Measurements from ENCODE around the gene JMJD6.
"Not testable (repeated sequence)": the region's sequence is repeated elsewhere in the genome, so short reads cannot be mapped to it uniquely, and the experiment has no call there.

The JMJD6 gene

DNA sequence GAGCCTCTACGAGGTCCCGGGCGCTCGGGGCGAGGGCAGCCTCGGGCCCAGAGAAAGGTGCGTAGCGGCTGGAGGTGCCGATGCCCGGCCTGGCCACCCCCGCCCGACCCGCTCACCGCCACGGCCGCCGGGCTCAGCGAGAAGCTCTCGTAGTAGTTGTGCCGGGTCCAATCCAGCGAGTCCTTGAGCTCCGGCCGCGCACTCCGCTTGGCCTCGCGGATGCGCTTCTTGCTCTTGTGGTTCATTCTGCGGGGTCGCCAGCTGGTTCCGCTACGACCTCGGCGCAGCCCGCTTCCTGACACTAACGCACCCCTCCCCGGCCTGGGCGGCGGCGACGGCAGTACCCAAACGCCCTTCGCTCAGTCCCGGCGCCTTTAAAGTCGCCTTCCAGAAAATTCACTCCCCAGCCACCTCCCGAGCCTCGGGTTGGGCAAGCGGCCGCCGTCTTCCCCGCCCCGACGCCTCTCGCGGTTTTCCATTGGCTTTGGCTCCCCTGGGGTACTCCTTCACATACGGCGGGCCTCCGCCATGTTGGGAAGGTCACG, at the start of gene JMJD6:
JMJD6 (minus strand) TSS at position 376 of the 545 bp plus-strand sequence; CDS start at position 245, 131 bp downstream.
- peak; percentile 92 for DNase-seq (ENCODE audit: low read depth)

DNA sequence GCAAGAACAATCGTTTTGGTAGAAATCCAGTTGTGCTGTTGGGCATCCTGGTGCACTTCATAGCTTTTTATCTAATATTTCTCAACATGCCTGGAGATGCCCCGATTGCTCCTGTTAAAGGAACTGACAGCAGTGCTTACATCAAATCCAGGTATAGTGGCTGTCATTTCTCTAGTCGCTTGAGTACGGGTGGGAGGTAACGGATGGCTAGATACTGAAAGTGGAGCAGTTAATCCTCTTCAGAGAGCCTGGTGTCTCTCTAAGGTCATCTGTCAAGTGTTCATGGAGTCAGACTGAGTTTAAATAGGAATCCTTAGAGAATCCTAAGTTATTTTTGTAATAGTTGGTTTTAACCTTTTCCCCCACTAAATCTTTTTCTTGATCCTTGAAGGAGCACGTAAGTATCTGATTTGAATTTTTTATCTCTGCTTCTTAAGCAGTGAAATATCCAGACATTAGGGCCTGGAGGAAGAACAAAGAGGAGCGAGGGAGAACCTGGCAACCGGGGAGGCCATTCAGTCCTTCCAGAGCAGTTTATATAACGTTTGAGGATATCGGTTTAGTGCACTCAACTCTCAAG, 48.7 kb upstream of the JMJD6 start:
- no peak for DNase-seq (ENCODE audit: low read depth)

DNA sequence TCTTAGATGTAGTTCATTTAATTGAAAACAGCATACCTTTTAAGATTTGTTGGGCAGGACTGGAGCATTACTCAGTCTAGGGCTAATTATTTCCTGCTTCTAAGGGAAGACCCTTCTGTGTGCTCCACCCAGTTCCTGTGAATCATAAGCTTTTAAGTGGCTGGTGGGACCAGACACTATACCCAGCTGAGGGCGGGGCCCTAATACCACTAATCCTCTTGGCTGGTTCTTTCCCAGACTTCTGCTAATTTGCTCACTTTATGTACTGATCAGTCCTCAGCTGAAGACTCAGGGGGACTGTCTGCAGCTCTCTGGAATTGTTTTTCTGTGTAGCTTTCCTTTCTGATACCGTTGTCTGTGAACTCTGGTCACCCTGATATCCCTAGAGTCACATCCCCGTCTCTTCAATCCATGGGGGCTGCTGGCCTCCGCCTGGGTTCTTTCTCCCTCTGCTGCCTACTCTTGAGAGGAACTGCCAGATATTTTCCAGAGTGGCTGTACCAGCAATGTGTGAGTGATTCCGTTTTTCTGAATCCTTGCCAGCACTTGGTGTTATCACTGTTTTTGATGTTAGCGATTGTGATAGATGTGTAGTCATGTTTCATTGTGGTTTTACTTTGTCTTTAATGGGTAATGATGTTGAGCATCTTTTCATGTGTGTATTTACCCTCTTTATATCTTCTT, 46.6 kb upstream of the JMJD6 start:
- peak; percentile 27 for DNase-seq (ENCODE audit: low read depth)

DNA sequence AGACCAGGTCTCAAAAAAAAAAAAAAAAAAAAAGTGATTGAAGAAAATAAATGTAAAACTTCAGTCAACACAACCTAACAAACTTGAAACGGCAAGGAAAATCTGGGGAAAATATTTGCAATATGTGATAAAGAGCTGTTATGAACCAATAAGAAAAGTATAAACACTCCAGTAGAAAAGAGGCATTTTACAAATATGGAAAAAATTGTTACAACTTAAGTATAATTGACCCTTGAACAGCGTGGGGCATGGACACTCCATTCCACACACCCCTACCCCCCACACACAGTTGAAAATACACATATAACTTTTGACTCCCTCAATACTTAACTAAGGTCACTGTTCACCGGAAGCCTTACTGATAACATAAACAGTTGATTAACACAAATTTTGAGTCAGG, 32.2 kb upstream of the JMJD6 start:
- no peak for DNase-seq (ENCODE audit: low read depth)

DNA sequence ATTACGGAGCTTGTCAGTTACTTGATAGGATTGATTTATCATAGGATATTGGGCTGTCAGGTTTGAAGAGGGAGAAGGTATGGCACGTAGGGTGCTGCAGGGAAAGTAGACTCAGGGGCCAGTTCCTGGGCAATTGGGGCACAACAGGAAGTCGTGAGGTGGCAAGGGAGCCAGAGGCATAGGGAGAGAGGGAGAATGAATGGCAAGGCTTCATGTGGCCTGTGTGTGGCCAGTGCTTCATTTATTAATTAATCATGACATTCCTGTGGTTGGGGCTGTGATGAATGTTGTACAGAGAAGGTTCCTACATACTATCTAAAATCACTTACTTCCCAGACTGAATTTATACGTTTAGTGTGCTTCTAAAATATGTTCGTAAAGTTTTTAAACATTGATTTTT, 30.9 kb upstream of the JMJD6 start:
- no peak for DNase-seq (ENCODE audit: low read depth)

DNA sequence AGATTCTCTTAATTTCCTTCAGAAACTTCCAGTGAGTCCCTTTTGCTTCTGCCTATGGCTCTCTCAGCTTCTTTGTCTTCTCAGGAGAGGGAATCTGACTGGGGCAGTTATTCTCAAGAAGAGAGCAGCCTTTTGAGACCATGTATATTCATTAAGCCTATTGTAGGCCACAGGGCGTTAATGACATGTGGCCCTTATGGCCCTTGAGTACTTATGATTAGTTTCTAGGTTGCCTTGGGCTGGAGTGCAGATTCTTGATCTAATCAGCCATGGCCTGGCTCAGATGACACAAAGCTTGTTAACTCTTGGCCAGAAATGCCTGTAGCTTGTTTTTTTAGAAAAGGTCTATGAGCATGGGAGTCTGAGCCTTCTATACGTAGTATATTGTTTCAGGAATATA, 28.9 kb upstream of the JMJD6 start:
- no peak for DNase-seq (ENCODE audit: low read depth)

DNA sequence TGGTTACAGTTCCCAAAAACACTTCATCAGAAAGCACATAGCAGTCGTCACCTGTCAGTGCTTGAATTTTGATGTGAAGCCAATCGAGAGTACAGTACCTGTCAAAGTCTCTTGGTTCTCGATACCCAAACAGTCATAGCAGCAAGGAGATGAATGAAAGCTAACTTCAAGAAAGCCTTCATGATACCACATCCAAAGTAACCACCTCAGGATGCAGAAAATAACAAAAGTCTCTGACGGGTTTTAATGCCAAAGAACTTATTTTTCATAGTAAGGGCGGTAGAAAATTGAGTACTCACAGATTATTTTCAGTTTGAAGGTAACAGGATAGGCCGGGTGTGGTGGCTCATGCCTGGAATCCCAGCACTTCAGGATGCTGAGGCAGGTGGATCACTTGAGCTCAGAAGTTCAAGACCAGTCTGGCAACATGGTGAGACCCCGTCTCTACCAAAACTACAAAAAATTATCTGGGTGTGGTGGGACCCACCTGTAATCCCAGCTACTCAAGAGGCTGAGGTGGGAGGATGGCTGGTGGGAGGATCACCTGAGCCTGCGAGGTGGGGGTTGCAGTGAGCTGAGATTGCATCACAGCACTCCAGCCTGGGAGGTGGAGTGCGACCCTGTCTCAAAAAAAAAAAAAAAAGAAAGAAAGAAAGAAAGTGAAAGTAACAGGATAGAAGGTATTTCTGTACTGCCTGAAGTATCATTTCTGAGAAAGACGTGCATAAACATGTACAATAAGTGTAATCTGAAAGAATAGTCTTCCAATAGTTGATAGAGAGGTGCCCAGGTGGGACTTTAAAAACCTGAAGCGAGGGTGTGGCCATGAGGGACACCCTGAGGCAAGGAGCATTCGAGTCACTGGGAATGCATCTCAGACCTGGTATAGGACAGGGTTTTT, 26.9 kb upstream of the JMJD6 start:
- DNase-seq (ENCODE audit: low read depth), result no peak

DNA sequence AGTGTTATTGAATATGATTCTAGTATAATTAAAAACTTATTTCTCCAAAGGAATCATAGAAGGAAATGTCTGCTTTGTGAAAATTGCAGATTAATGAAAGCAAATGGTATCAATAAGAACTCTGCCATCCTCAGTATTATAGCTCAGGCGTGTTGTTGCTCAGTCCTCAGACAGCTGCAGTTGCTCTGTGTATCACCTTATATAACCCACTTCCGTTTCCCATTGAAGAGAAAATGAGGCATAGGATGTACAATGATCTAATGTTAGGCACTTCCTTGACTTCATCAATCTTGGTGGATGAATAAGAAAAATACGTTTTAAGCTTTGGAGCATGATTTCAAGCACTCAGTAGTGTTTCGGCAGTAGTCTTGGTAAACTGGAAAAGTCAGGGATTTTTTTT, 25.6 kb upstream of the JMJD6 start:
- DNase-seq (ENCODE audit: low read depth), result no peak

DNA sequence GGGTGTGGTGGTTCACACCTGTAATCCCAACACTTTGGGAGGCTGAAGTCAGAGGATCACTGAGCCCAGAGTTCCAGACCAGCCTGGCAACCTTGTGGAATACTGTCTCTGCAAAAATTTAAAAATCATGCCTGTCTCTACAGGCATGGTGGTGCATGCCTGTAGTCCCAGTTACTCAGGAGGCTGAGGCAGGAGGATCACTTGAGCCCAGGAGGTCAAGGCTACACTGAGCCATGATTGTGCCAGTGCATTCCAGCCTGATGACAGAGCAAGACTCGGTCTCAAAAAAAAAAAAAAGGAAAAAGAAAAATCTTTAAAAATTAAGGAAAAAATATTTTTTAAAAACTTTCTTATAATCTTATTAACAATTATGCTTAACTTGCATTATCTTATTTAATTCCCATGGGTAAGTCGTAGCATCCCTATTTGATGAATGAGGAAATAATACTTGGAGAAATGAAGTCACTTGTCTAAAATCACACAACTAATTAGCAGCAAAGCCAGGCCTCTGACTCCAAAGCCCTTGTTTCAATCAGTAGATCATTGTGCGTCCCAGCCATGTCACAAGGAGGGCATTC, 25.1 kb upstream of the JMJD6 start:
- DNase-seq (ENCODE audit: low read depth), result no peak

DNA sequence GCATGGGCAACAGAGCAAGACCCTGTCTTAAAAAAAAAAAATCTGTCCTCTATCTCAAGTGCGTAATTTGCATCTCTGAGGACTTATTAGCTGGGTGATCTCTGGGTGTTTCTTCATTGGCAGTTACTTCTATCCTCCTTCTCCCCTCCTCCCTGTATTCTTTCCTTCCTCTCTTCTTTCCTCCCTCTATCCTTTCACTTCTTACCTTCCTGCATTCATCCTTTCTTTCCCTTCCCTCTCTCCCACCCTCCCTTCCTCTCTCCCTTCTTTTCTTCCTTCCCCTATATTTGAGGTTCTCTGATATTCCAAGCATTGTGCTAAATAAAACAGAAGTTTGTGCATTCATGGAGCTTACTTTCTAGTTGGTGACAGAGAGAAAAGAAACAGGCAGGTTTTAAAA, 22.3 kb upstream of the JMJD6 start:
- no peak for DNase-seq (ENCODE audit: low read depth)

DNA sequence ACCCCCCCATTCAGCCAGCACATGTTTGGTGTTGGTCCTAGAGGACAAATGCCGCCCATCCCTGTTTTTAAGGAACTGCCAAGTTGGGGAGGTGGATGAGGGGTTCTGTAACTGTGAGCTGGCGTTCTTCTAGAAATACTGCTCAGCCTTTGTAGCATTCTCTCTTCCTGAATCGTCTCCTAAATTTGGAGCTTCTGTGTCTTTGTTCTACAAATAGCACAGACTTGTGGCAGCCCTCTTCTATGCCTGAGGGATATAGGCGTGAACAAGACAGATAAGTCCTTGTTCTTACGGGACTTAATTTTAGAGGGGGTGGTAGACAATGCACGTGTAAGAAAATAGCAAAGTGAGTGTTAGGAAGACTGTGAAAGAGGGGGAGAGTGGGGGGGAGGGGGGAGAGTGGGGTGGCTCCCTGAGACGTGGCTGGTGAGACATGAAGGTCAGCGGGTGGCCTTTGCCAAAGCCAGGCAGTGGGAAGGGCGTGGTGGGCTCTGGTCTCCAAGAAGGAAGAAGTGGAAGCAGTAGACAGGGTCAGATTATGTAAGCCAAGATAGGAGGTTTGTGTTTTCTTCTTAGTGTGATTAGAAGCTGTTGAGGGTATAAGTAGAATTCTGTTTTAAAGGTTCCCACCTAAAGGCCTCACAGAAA, 21.4 kb upstream of the JMJD6 start:
- no peak for DNase-seq (ENCODE audit: low read depth)

DNA sequence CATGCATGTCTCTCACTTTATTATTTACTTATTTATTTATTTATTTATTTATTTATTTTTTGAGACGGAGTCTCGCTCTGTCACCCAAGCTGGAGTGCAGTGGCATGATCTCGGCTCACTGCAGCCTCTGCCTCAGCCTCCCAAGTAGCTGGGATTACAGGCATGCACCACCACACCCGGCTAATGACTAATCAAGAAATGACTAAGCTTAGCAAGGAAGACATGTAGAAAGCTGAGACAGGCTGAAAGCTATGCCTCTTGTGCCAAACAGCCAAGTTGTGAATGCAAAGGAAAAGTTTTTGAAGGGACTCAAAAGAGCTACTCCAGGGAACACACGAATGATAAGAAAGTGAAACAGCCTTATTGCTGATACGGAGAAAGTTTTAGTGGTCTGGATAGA, 19.4 kb upstream of the JMJD6 start:
- not testable (repeated sequence) for DNase-seq (ENCODE audit: low read depth)

DNA sequence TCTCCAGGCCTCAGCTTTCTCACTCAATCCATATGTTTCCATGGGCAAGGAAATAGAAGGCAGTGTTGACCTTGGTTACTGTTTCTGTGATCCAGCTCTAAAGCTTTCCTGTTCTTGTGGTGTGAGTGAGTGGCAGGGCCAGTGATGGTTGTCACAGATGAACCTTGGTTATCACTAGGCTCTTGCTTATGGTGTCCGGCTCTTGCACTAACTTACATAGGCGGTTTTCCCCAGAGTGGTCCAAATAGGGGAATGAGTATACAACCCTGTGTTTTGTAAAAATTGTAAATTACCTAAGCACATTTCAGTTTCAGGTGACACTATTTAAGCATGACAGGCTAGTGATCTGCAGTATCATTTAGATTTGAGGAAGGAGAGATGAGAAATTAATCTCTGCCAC, 18.3 kb upstream of the JMJD6 start:
- no peak for DNase-seq (ENCODE audit: low read depth)

DNA sequence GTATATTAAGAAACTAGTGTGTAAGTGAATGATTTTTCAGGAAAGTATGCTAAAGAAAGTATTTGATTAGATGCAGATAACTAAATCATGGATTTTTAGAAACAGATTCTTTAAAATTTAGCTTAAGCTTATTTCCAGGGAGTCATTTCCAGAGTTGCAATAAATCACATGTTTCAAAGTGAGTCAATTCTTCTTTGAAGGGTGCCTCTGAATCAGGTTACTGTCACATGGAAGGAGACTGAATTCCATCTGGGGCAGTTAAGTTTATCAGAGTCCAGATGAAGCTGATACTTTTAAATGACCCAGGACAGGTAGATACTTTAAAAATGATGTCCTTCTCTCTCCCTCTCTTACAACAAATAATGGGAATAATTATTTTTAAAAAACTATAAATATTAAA, 16.6 kb upstream of the JMJD6 start:
- DNase-seq (ENCODE audit: low read depth), result no peak

DNA sequence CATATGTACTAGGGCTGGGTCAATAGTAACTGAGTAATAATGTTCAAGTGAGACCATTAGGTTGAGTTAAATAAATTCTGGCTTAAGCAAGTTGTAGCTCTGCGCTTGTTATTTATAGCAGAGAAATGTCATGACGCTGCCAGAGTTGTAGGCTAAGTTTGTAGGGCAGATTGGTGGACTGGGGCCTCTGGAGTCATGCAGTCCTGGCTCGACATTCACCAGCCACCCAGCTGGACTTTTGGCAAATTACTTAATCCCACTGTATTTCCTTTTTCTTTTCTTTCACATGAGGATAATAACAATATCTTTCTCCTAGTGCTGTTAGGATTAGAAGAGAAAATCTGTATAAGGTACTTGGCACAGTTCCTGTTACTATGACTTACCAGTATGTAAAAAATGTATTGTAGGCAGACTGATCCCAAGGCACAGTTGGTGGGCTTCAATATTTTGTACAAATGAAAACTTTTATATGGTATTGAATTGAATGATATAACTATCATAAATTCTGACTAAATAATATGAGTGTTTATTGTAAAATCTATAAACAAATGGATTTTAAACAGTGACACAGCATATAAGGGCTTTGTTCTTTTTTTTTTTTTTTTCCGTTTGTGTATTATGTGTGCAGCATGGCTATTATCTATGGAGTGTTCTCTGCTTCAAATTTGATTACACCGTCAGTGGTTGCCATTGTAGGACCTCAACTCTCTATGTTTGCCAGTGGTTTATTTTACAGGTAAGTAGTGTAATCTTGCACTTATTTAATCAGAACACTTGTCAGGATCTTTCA, 14.1 kb upstream of the JMJD6 start:
- DNase-seq (ENCODE audit: low read depth), result no peak

DNA sequence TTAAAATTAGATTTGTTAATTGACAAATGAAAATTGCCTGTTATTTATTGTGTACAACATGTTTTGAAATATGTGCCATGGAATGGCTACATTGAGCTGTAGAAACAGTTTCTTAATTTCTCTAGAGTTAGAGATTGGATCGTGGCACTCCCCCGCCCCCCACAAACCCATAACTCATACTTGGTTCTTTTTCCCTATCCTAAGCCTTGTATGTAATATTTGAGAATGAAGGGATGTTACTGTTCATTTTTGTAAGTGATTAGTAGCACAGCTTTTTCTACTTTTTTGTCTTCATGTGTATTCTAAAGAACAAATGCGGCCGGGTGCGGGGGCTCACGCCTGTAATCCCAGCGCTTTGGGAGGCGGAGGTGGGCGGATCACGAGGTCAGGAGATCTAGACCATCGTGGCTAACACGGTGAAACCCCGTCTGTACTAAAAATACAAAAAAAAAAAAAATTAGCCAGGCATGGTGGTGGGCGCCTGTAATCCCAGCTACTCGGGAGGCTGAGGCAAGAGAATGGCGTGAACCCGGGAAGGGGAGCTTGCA, 13.2 kb upstream of the JMJD6 start:
- DNase-seq (ENCODE audit: low read depth), result not testable (repeated sequence)

DNA sequence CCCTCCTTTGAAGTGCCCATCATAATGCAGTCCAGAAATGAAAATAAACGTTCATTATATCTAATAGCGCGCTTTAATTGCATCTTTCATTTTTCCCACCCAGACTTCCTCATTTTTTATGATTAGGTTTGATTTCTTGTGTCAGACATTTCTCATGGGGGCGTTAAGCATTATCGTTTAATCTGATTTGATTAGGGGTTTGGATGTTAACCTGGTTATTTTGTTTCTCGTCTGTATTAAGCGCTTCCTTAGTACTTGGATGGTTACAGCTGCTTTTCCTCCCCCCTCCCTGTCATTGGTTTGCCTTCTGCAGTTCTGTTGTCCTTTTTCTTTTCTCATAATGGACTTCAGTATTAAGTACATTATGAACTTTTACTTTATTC, 12.1 kb upstream of the JMJD6 start:
- no peak for DNase-seq (ENCODE audit: low read depth)

DNA sequence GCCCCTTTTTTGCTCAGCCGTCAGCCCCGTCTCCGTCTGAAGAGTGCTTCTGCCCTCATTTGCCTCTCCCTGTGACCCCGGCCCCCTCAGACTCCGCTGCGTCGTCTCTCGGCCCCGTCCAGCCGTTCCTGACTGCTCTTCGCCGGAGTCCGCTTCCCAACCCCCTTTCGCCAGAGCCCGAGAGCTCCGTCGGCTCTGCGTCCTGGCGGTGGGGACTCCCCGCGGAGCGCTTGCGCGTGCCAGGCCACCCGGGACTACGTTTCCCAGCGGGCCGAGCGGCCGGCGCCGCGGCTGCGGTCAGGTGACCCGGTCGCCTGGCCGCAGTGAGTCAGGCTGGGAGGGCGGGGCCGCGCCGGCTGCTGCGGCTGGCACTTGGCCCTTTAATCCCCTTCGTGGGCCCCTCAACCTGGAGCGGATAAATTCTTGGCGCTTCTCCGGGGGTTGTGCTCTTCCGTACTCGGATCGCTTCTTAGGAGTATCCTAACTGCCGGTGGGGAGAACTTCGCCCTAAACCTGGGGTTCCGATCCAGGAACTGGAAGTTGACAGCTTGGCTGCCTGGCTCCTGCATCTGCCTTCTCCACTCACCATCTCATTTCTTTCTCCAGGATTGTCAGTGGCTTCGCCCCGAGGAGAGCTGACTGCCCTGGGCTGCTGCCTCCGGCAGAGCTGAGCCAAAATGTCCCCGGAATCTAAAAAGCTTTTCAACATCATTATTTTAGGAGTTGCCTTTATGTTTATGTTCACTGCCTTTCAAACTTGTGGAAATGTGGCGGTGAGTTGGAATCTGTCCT, 11.5 kb upstream of the JMJD6 start, which contains the start of gene MFSD11:
MFSD11 (plus strand) TSS at position 444 of the 792 bp plus-strand sequence; CDS start at position 678, 234 bp downstream.
- peak; percentile 90 for DNase-seq (ENCODE audit: low read depth)

DNA sequence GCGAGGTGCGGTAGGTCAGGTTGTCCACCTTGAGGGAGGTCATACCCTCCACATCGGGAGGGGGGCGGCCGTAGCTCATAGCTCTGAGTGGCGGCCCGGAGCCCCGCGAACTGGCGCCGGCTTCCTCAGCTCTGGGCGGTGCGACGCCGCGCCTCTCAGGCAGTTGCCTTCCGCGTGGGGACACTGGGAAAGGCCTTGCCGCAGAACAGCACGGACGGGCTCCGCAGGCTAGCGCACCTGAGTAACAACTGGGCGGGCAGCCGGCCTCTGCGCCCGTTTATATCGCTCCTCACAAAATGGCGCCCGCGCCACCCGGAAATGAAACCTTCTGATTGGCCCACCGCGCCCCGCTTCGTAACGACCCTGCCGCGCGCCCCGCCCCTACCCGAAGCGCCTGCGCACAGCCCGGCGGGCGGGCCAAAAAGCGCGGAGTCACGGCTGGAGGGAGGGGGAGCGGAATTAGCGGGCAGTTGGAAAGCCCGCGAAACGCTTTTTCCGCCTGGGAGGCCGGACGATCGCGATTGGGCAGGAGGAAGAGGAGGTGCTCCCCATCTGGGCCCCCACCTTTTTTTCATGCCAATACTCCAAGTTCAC, 10.8 kb upstream of the JMJD6 start, which contains the start of gene SRSF2:
SRSF2 (minus strand) TSS at position 250 of the 594 bp plus-strand sequence; CDS start at position 79, 171 bp downstream.
- peak; percentile 99 for DNase-seq (ENCODE audit: low read depth)
